Gastroesophageal sphincter (tissue), 4 donors: ENCODE results near the gene CCDC97. TPM values are rescaled to one million over a fixed set of nuclear protein-coding genes. Genes with fewer than 3 reads are reported as not detected.

Source experiments
- ATAC-seq: fragments of 150-250 bp; one replicate; pipeline ENCODE4 v1.9.1; 2016; ENCODE audit warnings: mild to moderate bottlenecking, moderate library complexity
- H3K27ac ChIP-seq, 4 donors: fragments of 200-600 bp; sonication (generic) in 3 of 4; 1 replicate in 3 of 4; 2 replicates in 1 of 4; pipeline ENCODE4 v1.5.1; 2016 to 2019
- H3K27me3 ChIP-seq: fragments of 200-600 bp; sonication (generic); one replicate; pipeline ENCODE4 v1.5.1; 2019
- H3K36me3 ChIP-seq, 2 donors: fragments of 200-600 bp; sonication (generic); one replicate each; pipeline ENCODE4 v1.5.1; 2019; ENCODE audit warnings: control low read depth in 1 of 2
- H3K4me1 ChIP-seq, 3 donors: fragments of 200-600 bp; sonication (generic); 1 replicate in 2 of 3; 2 replicates in 1 of 3; pipeline ENCODE4 v1.5.1; 2016 to 2019; ENCODE audit warnings: control low read depth in 2 of 3
- H3K4me3 ChIP-seq, 2 donors: fragments of 200-600 bp; sonication (generic); one replicate each; pipeline ENCODE4 v1.5.1; 2019; ENCODE audit warnings: mild to moderate bottlenecking in 1 of 2, moderate library complexity in 1 of 2
- H3K9me3 ChIP-seq, 3 donors: fragments of 200-600 bp; sonication (generic); one replicate each; pipeline ENCODE4 v1.5.1; 2017 to 2019; ENCODE audit warnings: control low read depth in 2 of 3
- CTCF ChIP-seq, 4 experiments: fragments of 200-600 bp in 2 of 4; fragments of 450-650 bp in 2 of 4; sonication (generic) in 1 of 4; IDR thresholded peaks; one replicate each; pipeline ENCODE4 v1.5.1; 2017 to 2019; ENCODE audit warnings: antibody characterized with exemption in 4 of 4, mild to moderate bottlenecking in 2 of 4, moderate library complexity in 2 of 4
- EP300 ChIP-seq: sonication (generic); formaldehyde crosslinking; IDR thresholded peaks from one replicate; pipeline ENCODE4 v1.6.1; 2017; ENCODE audit warnings: antibody characterized with exemption, mild to moderate bottlenecking
- POLR2A ChIP-seq, 2 donors: fragments of 450-650 bp; IDR thresholded peaks; one replicate each; pipeline ENCODE4 v1.6.1; 2017; ENCODE audit warnings: antibody characterized with exemption in 2 of 2, mild to moderate bottlenecking in 2 of 2, moderate library complexity in 1 of 2
- POLR2AphosphoS5 ChIP-seq: sonication (generic); formaldehyde crosslinking; IDR thresholded peaks from one replicate; pipeline ENCODE4 v1.6.1; 2017; ENCODE audit warnings: antibody characterized with exemption
- WGBS, 2 donors: methylation state at CpG; one replicate each; pipeline ENCODE4 v1.1.5; 2018; ENCODE audit warnings: low coverage in 1 of 2; 5-methylcytosine and 5-hydroxymethylcytosine counted together
- total RNA-seq, 4 donors: library from RNA; depleted of rRNA; stranded (reverse); fragments of >200 nt; gene quantifications; one replicate each; pipeline ENCODE4 v1.1.0, GENCODE V29; 2016

CCDC97 gene
- total RNA-seq, 4 donors from 2014 or later: 11.6 to 18.9 (median 15.9) TPM

GRCh38 chr19:41325947-41326706, 16.2 kb downstream of the CCDC97 start:
- peak overlapping the region; percentile 47 to 90 (median 85) for H3K27ac ChIP-seq
- H3K27me3 ChIP-seq: no peaks in the 10 kb centered on the region
- WGBS, 2 donors: 58 to 66% methylated on average over 3 to 5 of the region's 30 CpGs
- peaks cover 0 to 43% of the 10 kb centered on the region in 2 donors for H3K36me3 ChIP-seq
- peaks cover 2 to 85% (median 66%) of the 10 kb centered on the region in 3 donors for H3K4me1 ChIP-seq
- H3K4me3 ChIP-seq: peak overlapping the region in 1 of 2 donors; percentile 41
- TF ChIP-seq EP300 (no peak), POLR2A (IDR thresholded peaks at IDR 0.05) (no peak), POLR2AphosphoS5 (no peak), CTCF (IDR thresholded peaks at IDR 0.05) (no peak)
- no peak for ATAC-seq
- H3K9me3 ChIP-seq: no peaks in the 10 kb centered on the region

- WGBS, 2 donors: 53 to 63% methylated on average over 2 to 8 of the region's 13 CpGs
- no peaks in the 10 kb centered on the region for H3K27me3 ChIP-seq
Observed at GRCh38 chr19:41327076-41327575, 17.2 kb downstream of the CCDC97 start.

GRCh38 chr19:41327576-41328156, 17.7 kb downstream of the CCDC97 start:
- Histone ChIP-seq H3K27me3 (no peaks in the 10 kb centered on the region), H3K9me3 (no peaks in the 10 kb centered on the region), H3K4me1 (peaks cover 2 to 70% (median 56%) of the 10 kb centered on the region in 3 donors), H3K36me3 (peaks cover 0 to 49% of the 10 kb centered on the region in 2 donors), H3K27ac (peak overlapping the region in 3 of 4 donors; percentile 77 to 90 (median 84)), H3K4me3 (peak overlapping the region in 1 of 2 donors; percentile 34)
- no CpG with 5 or more reads among the region's 33 CpGs for WGBS, 2 donors
- TF ChIP-seq POLR2AphosphoS5: no peak
- TF ChIP-seq CTCF (IDR thresholded peaks at IDR 0.05): no peak
- no peak for TF ChIP-seq POLR2A (IDR thresholded peaks at IDR 0.05)
- no peak for TF ChIP-seq EP300
- ATAC-seq: peak; percentile 42

More at GRCh38 chr19:41327076-41327575, 17.2 kb downstream of the CCDC97 start:
- H3K4me1 ChIP-seq: peaks cover 2 to 75% (median 60%) of the 10 kb centered on the region in 3 donors
- H3K36me3 ChIP-seq: peaks cover 0 to 50% of the 10 kb centered on the region in 2 donors
- TF ChIP-seq EP300 (no peak), CTCF (IDR thresholded peaks at IDR 0.05) (no peak), POLR2A (IDR thresholded peaks at IDR 0.05) (no peak), POLR2AphosphoS5 (no peak)
- no peak for ATAC-seq
- H3K27ac ChIP-seq: peak overlapping the region in 3 of 4 donors; percentile 77 to 90 (median 84)
- no peaks in the 10 kb centered on the region for H3K9me3 ChIP-seq
- peak overlapping the region in 1 of 2 donors; percentile 34 for H3K4me3 ChIP-seq

GRCh38 chr19:41328157-41328841, 18.3 kb downstream of the CCDC97 start:
- TF ChIP-seq POLR2AphosphoS5 (no peak), CTCF (IDR thresholded peaks at IDR 0.05) (no peak), POLR2A (IDR thresholded peaks at IDR 0.05) (no peak), EP300 (no peak)
- Histone ChIP-seq H3K36me3 (peaks cover 0 to 49% of the 10 kb centered on the region in 2 donors), H3K4me3 (peak overlapping the region in 1 of 2 donors; percentile 34), H3K9me3 (no peaks in the 10 kb centered on the region), H3K27ac (peak overlapping the region in 3 of 4 donors; percentile 77 to 90 (median 84)), H3K4me1 (peaks cover 2 to 63% (median 50%) of the 10 kb centered on the region in 3 donors), H3K27me3 (no peaks in the 10 kb centered on the region)
- 76% methylated on average over 3 to 6 of the region's 22 CpGs for WGBS, 2 donors
- ATAC-seq: no peak
